Stimulated activated CD4-positive, alpha-beta T cell treated with anti-CD3 and anti-CD28 coated beads, Interleukin-4, amount 100 ng/mL, for 24 hours (primary cell): ENCODE data around the gene VAV3.
"Not testable (repeated sequence)": the region's sequence is repeated elsewhere in the genome, so short reads cannot be mapped to it uniquely, and the experiment has no call there.

ENCODE experiments used
- DNase-seq: peaks from one replicate; pipeline ENCODE4 v3.0.0-alpha.2; 2020

The VAV3 gene

GRCh38 chr1:107933736-107934135 lies 31.2 kb downstream of the VAV3 start:
- DNase-seq = no peak

DNA sequence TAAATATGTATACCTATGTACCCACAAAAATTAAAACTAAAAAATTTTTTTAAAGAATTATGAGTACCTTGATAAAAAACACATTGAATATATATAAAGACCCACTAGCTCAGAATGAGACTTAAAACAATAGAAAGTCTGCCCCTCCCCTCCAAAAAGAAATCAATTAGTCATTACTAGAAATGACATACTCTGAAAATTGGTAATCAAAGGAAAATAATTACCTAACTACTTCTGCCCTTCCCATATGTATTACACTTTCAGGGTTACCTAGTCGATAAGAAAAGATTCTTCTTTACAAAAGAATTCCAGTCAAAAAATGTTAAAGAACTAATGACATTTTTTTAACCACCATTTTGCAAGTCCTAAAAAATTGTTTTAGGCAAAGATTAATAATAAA lies 34.7 kb downstream of the VAV3 start:
- no peak for DNase-seq

GRCh38 chr1:107927820-107928219 lies 37.2 kb downstream of the VAV3 start:
- DNase-seq = no peak

- no peak for DNase-seq
Measured at GRCh38 chr1:107926436-107927080, 38.4 kb downstream of the VAV3 start.

GRCh38 chr1:107925565-107925964 lies 39.4 kb downstream of the VAV3 start:
- no peak for DNase-seq

DNA sequence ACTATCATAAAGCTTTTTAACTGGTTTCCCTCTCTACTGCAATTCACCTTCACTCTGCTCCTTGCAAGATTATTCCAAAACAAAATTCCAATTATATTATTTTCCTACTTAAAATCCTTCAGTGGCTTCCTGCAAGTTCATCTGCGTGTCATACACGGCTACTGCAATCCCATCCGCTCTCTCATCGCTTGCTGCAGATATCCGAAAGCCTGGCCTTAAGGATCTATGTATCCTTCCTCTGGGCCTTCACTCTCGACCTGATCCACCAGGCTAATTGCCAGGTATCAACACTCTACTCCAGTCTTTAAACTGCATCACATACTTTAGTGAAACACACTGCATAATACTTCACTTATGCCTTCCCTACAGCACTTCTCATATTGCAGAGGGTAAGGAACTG lies 44.0 kb downstream of the VAV3 start:
- DNase-seq = no peak

- no peak for DNase-seq
Measured at GRCh38 chr1:107920561-107920960, 44.4 kb downstream of the VAV3 start.

DNA sequence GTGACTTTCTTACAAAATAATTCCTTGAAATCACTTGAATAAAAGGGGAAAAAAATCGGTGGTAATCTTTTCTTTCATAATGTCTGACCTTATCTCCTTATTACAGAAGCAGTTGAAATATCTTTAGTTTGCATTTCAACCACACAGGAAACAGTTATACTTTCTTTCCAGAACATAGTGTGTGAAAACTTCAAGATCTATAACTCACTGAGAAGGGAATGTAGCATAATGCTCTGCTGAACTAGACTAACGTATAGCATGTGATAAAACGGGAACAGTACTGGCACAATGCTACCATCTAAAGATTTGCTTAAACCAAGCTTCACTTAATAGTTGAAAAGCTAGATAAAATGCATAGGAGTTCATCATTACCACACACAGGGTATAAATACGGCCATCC lies 45.0 kb downstream of the VAV3 start:
- DNase-seq = no peak

DNA sequence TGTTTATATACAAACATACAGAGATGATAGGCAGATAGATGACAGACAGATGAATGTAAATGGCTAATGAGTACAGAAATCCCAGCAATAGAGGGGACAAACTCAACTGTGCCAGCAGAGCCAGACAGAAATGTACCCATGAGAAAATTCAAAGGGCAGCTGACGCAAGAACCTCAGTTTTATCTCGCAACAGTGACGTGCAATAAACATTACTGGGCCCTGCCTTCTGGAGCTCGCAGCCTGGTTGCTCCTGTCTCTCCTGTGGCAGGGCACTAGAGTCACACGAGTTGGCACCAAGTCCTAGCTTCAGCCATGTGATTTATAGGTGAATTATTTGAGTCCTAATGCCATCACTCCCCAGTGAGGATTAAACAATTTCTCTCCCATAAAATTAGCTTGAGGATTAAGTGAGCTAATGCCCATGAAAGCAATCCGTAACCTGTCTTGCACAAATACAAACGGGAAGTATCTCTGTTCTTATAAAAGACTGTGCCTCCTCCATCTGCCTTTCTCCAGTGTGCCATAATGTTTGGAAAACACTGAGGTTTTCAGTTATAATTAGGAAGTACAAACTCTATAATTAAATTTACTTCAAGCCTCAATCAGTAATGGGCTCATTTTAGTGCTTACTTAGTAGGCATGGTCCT lies 50.7 kb downstream of the VAV3 start:
- no peak for DNase-seq

- no peak for DNase-seq
Measured at GRCh38 chr1:107912656-107913055, 52.3 kb downstream of the VAV3 start.

GRCh38 chr1:107900090-107900945 lies 64.7 kb downstream of the VAV3 start:
- DNase-seq = no peak

DNA sequence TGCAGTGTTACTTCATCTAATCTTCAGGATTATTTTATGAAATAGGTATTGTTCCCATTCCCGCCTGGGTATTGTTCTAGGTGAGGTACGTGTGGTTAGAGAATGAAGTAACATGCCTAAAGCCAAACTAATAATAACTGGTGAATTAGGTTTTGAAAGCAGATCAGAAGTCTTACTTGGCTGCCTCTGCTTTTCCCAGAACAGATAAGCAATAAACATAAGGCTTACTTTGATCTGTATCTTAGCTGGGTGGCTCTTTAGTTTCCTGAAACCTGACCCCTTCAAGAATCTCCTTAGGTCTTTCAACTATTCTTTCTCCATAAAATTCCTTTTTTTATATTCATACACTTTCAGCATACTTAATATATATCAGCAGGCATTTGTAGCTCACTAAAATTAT lies 65.3 kb downstream of the VAV3 start:
- no peak for DNase-seq

DNA sequence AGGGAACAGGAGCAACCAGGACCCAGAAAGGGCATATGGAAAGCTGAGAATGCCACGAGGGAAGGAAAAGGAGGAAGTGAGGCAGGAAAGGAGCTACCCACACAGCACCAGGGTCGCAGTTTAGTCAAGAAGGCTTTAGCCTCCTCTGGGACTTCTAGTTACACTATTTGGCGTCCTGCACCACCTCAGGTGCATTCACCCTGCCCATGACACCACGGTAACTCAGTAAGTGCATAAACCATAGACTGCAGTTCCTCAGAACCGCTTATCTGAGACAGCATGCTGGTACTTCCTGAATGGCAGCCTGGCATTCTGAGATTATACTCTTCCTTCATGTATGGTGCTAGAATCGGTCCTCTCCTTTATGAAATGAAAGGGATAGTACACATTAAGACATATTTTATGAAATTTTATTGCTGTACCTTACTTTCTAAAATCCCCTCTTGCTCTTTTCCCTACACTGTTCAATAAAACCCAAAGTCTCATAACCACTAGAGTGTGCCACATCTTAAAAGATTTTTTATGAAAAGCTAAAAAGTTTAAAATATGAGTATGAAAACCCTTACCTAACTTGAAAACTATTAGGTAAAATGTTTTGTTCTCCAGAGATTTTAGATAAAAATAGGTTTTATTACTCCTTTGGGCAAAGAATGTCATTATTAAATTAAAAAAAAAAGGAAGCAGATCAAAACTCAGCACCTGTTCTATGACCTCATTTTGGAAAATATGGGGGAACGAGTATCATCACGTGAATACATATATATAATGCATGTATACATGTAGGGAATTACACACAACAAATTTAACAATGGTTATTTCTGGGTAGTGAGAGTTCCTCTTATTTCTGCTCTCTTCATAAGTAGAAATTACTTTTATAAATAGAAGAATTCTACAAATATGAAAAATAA lies 67.3 kb downstream of the VAV3 start:
- no peak for DNase-seq

- DNase-seq = no peak
Measured at GRCh38 chr1:107896936-107897335, 68.0 kb downstream of the VAV3 start.

DNA sequence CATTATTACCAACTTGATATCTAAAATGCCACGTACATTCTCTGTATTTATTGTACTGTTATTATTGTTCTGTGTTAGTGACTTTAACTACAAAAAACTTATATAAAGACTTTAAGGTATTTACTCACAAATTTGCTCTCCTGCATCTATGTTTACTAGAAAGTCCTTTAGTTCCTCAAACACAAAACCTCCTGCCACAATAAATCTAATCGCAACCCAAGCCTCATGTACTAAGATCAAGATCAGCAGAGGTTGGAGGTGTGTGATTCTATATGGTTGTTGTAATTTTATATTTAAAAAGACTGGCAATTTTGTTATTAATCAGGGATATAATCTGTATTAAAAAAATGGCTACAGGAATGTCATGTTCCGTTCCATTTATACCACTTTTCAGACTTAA lies 68.6 kb downstream of the VAV3 start:
- DNase-seq = no peak

- DNase-seq = no peak
Measured at GRCh38 chr1:107895403-107896191, 69.4 kb downstream of the VAV3 start.

- DNase-seq = no peak
Measured at GRCh38 chr1:107894605-107895004, 70.4 kb downstream of the VAV3 start.

GRCh38 chr1:107893350-107893749 lies 71.6 kb downstream of the VAV3 start:
- not testable (repeated sequence) for DNase-seq

GRCh38 chr1:107889524-107889923 lies 75.5 kb downstream of the VAV3 start:
- no peak for DNase-seq

DNA sequence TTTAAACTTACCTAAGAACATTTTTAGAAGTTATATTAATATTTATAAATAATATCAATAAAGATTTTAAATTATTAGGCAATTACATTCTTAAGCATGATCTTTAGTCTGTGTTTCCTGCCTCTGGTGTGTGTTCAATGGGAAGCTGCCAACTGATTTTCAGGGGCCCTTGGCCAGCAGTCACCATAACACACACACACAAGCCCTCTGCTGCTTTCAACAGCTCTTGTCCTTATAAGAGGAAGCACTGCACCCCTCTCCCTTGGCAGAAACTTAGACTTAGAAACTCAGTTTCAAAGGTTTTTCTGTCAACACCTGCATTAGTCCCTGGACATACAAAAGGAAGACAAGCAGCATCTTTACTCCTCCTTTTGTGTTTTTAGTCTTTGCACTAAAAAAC lies 81.4 kb downstream of the VAV3 start:
- no peak for DNase-seq

DNA sequence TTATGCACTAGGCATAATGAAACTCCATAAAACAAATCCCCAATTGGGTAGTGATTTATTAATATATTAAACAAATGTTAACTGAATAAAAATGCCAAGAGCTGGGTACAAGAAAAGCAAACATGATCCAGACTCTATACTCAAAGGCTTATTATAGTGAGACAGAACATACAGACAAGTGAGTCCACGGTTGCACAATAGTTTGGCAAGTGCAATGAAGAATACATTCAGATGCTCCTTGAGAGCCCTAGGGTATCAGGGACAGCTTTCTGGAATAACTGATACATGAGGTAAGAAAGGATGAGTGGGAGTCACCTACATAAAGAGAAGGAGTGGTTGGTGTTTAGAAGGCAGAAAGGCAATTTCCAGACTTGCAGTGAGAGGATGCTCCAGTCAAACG lies 85.1 kb downstream of the VAV3 start:
- DNase-seq = no peak

DNA sequence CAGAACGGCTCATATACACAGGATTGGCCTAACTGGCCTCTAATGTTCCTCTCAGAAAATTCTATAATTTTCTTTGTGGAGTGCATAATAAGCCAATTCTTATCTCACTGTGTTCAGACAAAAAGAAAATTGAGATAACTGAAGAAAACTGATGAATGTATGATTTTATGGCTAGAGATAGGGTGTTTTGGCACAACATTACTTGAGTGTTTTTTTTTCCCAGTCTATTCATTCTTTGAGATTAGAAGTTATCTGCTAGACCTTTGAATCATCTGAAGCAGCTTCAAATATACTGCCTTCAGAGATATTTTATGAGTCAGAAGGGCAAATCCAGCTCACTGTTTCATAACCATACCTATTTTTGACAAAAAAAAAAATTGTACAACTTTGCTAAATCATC lies 85.6 kb downstream of the VAV3 start:
- no peak for DNase-seq
